ENCODE results near the gene RITA1.

Gene RITA1

GRCh38 chr12:113154351-113154973 lies 31.1 kb upstream of the RITA1 start:
- ATAC-seq: no peak

- ATAC-seq: no peak
Measured at GRCh38 chr12:113155060-113155459, 30.5 kb upstream of the RITA1 start.

GRCh38 chr12:113155646-113156045 lies 29.9 kb upstream of the RITA1 start:
- ATAC-seq: no peak

GRCh38 chr12:113157218-113157859 lies 28.2 kb upstream of the RITA1 start:
- no peak for ATAC-seq

- ATAC-seq: no peak
Measured at GRCh38 chr12:113158439-113159203, 26.9 kb upstream of the RITA1 start.

GRCh38 chr12:113159937-113160336 lies 25.6 kb upstream of the RITA1 start:
- no peak for ATAC-seq

- no peak for ATAC-seq
Measured at GRCh38 chr12:113161415-113162016, 24.0 kb upstream of the RITA1 start.

GRCh38 chr12:113162102-113163029 lies 23.2 kb upstream of the RITA1 start:
- ATAC-seq: no peak

- no peak for ATAC-seq
Measured at GRCh38 chr12:113163030-113163360, 22.5 kb upstream of the RITA1 start.

- no peak for ATAC-seq
Measured at GRCh38 chr12:113164014-113164413, 21.5 kb upstream of the RITA1 start.

GRCh38 chr12:113165521-113166450 lies 19.7 kb upstream of the RITA1 start:
- ATAC-seq: no peak

- no peak for ATAC-seq
Measured at GRCh38 chr12:113167868-113168267, 17.7 kb upstream of the RITA1 start.

- ATAC-seq: no peak
Measured at GRCh38 chr12:113169697-113170096, 15.8 kb upstream of the RITA1 start.

GRCh38 chr12:113170457-113170856 lies 15.1 kb upstream of the RITA1 start:
- no peak for ATAC-seq

- no peak for ATAC-seq
Measured at GRCh38 chr12:113170926-113171325, 14.6 kb upstream of the RITA1 start.

GRCh38 chr12:113171543-113171942 lies 14.0 kb upstream of the RITA1 start:
- no peak for ATAC-seq

GRCh38 chr12:113172185-113172584 lies 13.3 kb upstream of the RITA1 start:
- ATAC-seq: no peak

- ATAC-seq: no peak
Measured at GRCh38 chr12:113173081-113173698, 12.3 kb upstream of the RITA1 start.

GRCh38 chr12:113174461-113175384 lies 10.8 kb upstream of the RITA1 start:
- peak; percentile 75 to 81 for ATAC-seq

- ATAC-seq: no peak
Measured at GRCh38 chr12:113179023-113179422, 6.5 kb upstream of the RITA1 start.

All from activated CD4-positive, CD25-positive, alpha-beta regulatory T cell treated with anti-CD3 and anti-CD28 coated beads, Interleukin-2, amount 50 U/mL, for 24 hours (primary cell).